Islet precursor cell (in vitro differentiated cells): ENCODE measurements around the gene TENM4.

Experiments used
- DNase-seq: peaks from one replicate; pipeline ENCODE4 v3.0.0-alpha.2; 2018

The TENM4 gene

DNA sequence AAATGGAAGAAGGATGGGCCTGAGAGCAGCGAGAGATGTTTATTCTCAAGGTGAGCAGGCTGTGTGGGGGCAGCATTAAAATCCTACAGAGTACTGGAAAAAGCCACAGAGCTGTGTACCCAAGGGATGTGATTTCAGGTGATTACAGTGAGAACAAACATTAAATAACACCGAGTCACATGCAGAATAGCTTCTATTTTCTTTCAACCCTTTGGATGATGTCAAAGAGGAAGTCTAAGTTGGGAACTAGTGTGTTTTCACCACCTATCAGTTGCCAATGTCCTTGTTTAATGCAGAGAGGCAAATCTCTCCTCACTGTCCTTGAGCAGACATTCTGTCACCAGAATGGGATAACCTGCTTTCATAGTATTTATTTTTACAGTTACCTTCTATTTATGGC is 486.6 kb downstream of the TENM4 start:
- DNase-seq, result no peak

DNA sequence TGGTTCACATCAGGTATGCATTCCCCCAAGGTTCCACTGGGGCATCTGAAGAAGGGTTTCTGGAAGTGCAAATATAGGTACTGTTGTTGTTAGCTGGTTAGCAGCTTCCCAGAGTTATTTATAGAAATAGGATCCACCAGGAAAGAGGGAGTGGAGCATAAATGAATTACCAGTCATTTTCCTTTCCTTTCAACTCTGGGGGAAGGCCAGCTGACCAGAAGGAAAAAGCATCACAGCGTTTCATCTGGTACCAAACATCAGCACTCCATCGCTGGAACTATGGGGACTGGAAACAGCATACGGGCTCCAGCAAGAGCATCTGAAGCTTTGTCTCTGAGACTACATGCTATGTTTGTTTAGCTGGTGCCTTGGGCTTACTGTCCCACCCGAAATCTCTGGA is 487.9 kb downstream of the TENM4 start:
- DNase-seq, result no peak

DNA sequence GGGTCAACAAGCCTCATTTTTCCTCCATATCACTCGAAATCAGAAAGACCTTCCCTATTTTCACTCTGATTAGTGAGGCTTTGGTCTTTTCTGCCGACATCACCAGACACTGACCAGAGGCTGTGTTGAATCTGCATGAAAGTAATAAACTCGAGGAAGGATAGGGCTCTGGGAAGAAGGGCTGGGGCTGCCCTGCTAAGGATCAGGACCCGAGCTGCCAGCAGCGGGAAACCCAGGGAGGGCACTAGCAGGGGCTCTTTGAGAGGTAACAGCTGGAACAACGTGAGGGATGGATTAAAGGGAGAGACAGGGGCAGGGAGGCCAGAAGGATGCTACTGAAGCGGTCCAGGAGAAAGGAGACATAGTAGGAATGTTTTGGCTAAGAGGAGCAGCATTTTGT is 488.7 kb downstream of the TENM4 start:
- no peak for DNase-seq

DNA sequence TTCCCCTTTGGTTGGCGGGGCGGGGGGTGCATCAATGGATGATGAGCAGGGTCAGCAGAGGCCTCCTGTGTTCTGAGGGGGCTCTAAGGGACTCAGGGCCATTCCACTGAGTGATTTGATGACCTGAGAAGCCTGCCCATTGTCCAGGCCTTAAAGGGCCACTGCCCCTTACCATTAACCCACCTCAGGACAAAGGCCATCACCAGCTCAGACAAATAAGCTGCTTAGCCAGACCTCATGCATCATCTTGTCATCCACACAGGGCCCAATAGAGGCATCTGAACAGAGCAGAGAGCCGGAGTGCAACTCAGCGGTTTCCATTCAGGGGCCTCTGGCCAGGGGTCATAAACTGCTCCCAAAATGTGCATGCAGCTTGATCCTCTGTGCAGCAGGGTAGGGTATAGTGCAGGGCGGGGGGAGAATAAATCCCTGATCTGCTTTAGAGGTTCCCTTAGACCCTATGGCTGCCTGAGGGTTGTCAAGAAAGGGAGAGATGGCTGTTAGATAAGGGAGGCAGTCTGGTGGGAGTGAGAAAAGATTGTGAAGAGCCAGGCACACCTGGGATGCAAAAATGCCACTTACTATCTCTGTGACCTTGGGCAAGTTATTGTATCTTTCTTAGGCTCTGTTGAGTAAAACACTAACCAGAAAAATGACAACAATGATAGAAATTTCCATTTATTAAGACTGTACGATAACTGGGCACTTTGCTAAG is 490.7 kb downstream of the TENM4 start:
- no peak for DNase-seq

DNA sequence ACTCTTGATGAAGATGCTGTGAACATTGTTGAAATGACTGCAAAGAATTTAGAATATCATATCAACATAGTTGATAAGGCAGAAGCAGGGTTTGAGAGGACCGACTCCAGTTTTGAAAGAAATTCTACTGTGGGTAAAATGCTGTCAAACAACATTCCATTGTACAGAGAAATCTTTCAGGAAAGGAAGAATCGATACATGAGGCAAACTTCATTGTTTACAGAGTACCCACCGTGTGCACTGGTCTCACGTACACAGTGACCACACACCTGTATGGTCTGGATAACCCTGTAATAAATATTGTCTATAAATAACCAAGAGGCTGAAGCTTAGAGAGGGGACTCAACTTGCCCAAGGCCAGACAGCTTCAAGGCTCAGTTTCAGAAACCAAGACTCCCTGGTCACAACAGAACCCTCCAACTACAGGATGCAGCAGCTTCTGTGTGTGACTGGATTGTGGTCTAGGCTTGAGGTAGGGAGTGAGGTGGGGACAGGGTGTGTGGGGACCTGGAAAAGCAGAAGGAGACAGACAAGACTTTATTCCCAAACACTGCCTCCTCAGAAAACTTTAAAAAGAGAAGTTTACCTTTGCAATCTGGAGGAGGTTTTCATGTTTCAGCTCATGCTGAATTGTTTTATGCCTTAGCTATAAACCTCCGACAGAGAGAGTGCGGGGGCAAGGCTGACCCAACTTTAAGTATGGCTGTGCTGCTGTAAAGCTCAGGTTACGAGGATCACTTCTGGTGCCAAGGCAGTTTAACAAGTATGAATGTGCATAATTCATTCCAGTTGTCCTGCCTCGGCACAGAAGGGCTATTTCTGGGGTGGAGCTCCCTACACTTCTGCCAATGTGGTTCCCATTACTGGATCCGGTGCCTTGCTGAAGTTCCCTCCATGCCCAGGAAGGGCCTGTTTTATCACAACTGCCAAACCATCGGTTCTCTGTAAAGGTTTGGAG is 493.6 kb downstream of the TENM4 start:
- DNase-seq, result no peak

DNA sequence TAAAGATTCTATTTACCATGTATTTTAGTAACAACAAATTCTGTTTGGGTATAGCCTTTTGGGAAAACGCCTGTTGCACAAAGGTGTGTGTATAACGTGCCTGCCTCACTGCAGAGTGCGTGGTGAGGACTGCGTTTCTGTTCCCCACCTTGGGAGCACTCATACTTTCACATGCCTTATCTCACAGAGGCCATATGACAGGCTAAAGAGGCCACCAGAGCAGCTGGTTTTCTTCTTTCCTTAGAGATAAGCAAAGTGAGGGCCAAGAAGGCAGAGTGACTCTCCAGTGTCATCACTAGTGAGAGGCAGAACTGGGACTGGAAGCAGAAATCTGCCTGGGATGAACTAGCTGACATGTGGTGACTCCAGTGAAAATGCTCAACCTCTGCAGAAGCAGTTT is 497.0 kb downstream of the TENM4 start:
- peak; percentile 81 for DNase-seq

DNA sequence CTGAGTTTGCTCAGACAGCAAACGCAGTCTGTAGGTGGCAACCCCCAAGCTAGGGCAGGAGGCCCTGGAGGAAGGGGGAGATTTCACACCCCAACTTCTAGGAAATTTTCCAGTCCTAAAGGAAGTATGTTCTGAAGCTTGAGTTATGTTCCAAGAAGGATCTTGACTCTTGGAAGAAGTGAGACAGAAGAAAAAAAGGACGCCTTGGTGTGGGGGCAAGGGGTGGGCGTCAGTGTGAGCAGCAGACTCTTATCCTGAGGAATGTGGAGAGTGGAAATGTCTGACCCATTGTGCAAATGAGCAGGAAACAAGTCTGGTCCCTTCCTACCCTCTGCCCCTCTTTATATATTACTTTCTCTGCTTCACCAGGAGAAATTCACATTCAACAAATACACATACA is 497.7 kb downstream of the TENM4 start:
- DNase-seq, result no peak

DNA sequence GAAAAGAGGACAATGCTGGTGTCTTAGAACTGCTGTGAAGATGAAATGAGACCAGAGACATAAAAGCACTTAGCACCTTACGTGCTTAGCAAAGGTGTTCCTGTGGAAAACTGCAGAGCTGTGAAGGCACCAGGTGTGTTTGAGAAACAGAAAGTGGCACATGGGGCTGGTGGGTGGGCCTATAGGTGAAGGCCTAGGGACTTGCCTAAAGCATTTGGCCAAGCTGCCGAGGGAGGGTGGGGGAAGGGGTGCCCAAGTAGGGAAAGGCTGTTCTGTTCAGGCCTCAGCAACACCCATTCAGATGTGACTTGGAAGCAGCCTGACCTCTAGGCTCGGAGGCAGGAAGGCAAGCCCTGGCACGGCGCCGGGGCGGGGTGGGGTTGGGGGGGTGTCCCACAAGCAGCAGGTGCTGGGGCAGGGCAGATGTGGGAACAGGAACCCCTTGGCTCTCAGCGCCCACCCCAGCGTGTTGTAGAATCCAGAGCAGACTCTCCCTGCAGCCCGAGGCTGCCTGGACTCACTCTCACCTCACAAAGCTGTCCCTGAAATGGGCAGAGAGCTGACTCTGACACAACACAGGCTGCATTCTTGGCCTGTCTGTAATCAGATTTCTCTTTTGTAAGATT is 499.5 kb downstream of the TENM4 start:
- peak; percentile 92 for DNase-seq

DNA sequence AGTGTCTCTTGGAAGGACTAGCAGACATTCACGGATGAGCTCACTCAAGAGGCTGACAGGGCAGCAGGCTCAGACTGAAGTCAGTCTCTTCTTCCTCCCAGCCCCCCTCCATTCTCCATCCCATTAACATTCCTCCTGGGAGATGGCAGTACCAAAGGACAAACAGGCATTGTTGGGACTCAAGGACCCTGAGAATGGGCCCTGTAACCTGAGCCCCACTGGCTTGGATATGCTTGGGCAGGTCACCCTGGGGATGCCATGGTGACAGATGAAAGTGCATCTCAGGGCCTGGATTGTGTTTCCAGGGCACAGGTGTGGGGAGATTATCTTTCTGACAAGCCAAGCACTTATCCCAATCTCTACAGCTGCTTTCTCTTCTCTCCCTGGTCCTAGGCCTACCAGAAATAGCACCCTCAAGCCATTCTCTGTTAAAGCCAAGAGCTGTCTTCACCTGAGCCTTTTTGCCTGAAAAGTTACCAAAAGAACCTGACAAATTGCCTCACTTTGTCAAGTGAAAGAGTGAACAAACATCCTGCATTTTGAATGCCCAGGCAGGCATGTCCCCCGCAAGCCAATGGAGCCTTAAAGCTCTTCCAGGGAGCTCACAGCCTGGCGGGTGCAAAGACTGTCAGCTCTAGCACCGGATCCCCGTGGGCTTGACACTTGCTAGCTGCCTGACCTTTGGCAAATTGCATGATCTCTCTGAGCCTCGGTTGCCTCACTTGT is 500.2 kb downstream of the TENM4 start:
- DNase-seq, result peak; percentile 99

DNA sequence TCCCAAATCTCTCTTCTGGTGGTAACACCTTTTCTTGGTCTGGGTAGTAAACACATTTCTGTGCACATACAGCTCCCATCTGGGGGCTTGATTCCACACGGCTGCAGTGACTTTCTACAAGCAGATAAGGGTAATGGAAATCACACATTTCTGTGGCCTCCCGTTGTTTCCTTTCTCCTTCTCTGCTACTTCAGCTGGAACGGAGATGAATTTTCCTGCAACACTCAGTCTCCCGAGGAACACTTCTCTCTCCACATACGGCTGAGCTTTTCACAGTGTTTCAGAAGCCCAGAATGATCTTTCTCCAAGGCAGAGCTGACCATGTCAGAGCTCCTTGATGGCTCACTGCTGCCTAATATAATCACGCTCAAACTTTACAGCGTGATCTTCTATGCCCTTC is 501.9 kb downstream of the TENM4 start:
- DNase-seq, result no peak

DNA sequence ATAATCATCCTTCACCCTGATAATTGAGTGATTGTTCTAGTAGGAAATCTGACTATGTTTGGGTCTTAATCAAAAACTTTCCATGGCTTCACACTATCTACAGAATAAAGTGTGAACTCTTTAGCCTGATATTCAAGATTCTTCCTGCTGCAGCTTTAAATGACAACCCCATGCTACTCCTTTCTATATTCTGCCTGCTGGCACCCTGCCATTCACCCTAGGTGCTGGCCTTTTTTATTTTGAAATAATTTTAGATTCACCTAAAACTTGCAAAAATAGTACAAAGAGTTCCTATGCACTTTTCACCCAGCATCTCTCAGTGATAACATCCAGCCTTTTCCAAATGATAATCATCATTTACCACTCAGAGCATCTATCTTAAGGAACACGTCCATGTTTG is 502.8 kb downstream of the TENM4 start:
- DNase-seq, result no peak

DNA sequence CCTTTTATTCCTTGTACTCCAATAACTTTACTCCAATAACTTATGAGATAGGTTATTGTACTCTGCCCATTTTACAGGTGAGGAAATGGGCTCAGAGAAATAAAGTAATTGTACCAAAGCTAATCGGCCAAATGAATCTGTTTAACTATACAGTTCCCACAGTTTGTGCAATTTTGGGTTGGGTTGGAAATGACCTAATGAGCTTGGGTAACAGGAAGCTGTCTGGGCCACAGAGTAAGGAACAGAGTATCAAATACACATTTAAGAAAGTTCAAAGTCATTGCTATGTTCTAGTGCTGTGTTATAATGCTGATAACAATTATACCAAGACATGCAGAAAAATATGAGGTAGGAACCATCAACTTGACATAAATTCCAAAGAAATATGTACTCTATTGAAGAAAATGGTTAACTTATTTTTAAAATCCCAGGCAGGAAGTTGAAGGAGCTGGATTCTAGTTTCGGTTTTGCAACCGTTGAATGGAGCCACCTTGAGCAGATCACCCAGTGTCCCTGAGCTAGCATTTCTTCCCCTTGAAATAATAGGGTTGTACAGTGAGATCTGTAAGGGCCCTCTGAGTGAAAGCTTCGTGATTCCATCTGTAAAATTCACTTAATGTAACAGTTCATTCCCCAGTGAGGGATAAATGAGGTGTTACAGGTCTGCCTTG is 505.3 kb downstream of the TENM4 start:
- no peak for DNase-seq

DNA sequence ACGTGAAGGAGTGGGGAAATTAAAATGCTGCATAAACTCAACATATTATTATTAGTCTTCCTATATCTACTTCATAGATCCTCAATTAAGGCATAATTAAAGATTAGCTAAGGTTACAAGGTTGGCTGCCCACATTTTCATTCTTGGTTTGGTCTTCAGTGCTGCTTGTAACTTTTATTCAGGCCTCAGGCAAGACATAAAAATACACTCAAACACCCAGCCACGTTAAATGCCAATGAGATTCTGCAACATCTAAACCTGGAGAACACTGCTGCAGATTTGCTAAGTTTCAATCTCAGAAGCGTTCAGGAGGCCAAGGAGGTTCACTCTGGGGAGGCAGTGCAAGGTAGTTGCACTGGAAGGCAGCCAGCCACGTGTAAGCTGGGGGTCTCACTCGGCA is 507.5 kb downstream of the TENM4 start:
- DNase-seq, result peak; percentile 17

DNA sequence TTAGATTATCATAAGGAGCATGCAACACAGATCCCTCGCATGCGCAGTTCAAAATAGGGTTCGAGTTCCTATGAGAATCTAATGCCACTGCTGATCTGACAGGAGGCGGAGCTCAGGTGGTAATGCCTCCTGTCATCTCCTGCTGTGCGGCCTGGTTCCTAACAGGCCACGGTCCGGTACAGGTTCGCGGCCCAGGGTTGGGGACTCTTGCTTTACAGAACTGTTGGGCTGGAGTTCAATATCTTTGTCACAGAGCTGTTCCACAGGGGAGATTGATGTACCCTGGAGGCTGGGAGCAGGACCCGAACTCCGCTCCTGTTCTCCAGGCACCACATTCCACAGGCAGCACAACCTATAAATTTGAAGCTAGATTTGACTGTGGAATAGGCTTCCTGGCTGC is 508.1 kb downstream of the TENM4 start:
- DNase-seq, result no peak

DNA sequence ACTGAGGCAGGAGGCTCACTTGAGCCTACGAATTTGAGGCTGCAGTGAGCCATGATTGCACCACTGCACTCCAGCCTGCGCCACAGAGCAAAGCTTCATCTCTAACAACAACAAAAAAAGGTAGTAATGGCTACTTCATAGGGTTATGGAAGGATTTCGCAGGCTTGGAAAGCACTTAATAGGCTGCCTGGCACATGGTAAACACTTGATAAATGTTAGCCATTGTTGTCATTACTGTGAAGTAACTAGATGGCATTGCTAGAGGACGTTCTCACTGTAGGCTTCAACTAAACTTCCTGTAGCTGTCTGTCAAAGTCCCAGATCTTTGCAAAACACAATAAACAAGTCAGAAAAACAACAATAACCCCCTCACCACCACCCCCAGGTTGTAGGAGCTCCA is 508.9 kb downstream of the TENM4 start:
- peak; percentile 23 for DNase-seq

DNA sequence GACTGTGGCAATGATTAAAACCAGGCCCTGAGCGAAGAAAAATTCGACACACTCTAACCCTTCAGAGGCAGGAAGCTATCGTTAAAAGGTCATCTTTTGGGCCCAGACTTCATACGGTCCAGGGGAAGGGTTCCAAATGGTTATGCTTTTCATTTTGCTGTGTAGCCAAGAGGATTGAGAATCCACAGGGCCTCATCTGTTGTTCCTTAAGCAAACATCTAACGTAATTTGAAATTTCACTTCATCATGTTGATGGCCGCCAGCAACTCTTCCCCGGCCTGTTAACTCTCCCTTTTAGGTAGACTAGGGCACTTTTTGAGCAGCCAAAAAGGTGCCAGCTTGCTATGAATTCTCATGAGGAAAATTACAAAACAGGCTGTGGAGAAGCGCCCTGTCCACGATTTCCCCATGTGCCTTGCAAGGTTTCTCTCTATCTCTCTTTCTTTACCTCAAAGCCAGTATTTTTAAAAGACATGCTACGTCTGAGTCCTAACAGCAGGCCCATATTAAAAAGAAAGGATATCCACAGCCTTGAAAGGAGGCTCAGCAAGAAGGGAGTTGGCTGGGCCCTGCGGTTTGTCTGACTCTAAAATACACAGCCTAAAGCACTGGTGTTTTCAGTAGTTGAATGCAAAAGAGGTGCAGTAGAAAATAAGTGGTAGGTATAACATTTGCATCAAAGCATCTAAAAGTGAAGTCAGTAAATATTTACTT is 509.9 kb downstream of the TENM4 start:
- no peak for DNase-seq

DNA sequence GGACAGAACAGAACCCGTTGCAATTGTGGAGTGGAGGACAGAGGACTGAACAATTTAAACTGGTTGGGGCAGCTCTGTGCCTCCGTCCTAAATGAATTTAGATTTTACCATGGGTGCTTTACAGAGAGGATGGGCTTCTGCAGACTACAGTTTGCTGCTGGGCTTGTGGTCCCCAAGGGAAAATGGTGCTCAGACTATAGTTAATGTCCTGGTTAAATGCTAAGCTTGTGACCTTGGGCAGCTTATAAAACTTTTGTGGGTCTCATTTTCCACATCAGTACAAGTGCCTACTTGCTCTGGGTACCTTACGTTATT is 511.0 kb downstream of the TENM4 start:
- peak; percentile 18 for DNase-seq

DNA sequence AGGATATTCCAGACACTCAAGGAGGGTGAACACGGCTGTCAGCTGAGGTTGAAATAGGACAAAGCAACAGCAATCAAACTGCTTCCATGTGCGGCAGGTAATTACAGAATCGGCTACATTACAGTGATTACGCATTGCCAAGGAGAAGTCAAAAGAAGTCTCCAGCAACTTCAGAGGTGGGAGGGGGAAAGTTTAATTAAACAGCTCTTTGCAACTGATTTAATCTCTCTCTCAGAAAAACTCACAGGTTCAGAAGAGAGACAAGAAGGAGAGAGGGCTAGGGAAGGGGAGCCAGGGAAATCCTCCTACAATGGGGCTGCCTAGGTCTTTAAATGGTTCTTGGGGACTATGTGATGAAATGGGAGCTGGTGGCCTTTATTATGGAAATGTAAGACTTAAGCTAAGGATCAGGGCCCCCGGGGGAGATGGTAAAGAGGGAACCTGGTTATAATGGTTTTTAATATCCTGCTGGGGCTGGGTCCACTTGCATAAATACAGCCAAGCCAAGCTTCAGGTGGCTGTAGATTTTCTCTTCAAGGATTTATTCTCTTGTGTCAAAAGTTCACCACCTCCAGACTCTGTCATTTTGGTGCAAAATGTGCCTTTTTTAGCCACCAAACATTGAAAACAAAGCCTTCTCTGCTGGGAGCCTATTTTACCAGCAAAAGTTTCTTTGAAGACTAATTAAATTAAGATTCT is 511.5 kb downstream of the TENM4 start:
- DNase-seq, result peak; percentile 12

DNA sequence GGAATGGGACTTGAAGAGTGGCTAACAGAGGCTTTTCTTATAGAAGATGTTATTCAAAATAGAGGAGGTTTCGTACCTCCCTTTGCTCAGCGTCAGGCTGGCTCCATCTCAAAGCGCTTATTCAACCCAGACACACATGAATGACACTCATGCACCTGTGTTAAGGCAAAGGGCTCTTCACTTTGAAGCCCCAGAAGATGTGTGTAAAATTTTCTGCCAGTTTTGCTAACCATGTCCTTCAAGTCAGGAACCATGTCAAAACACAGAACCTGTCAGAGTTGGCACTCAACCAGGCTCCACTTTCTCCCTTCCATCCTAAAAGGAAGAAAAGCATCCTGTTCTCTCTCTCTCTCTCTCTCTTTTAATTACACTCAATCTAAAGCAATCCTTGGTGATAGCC is 513.3 kb downstream of the TENM4 start:
- no peak for DNase-seq

DNA sequence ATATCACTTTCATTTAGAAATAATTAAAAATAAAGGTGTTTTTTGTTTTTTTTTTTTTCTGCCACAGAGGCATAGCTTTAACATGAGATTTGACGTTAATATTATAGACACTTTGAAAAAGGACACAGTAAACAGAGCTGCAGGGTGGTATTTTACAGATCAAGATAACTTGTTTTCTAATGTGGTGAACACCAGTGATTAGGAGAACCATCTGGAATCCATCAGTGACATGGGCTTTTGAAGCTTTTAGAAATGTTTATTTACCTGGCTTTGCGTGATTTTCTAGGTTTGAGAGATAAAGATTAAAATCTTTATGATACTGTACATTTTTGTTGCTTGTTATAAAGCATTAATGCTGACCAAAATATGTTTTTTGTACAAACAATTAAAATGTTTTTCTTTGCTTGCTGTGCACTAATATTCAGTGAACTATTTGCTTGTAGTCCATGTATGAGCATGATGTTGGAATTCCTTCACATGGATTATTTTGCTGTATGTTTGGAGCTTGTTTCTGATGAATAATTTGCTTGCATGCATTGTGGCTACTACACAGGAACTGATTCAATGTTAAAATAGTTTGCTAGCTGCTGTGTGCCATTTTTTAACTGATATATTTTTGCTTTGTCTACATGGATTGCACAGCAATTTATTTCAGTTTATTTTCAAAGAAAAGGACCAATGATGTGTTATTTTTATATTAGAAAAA is 514.0 kb downstream of the TENM4 start:
- DNase-seq, result no peak

DNA sequence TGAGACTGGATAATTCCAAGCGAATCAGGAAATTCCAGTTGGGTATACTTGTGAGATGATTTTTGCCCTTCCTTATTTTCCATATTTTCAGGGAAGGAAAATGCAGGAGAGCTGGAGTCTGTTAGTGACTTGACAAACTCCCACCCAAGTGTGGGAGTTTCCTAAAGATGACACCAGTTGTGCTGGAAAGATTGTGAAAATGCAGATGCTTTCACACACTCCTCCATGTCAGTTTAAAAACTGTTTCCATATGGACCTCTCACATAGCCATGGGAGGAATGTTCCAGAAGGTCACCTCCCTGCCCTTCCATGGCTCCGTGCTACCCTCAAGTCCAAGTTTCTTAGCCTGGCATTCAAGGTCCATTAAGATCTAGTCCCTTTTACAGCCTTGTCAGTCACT is 515.4 kb downstream of the TENM4 start:
- DNase-seq, result no peak
